Liver (tissue), 9 donors: ENCODE data around the gene GANC. TPM values are rescaled to one million over a fixed set of nuclear protein-coding genes. Genes with fewer than 3 reads are reported as not detected.

ENCODE experiments used
- DNase-seq: peaks from one replicate; pipeline ENCODE4 v3.0.0-alpha.2; 2017; ENCODE audit warnings: low spot score
- H3K27ac ChIP-seq, 2 donors: one replicate each; pipeline ENCODE4 v1.7.0; 2013; ENCODE audit warnings: inconsistent platforms in 2 of 2, low read length in 2 of 2, control low read depth in 1 of 2, low read depth in 1 of 2, mild to moderate bottlenecking in 1 of 2
- H3K27me3 ChIP-seq, 4 donors: one replicate each; pipeline versions ENCODE4 v1.6.1 to v1.7.0; 2013; ENCODE audit warnings: low read length in 3 of 4, inconsistent platforms in 1 of 4, mild to moderate bottlenecking in 1 of 4, moderate library complexity in 1 of 4; ENCODE audit not compliant: control insufficient read depth in 4 of 4, insufficient read depth in 4 of 4
- H3K36me3 ChIP-seq, 4 donors: one replicate each; pipeline versions ENCODE4 v1.6.1 to v1.7.0; 2013; ENCODE audit warnings: low read length in 3 of 4, mild to moderate bottlenecking in 3 of 4, low read depth in 1 of 4, moderate library complexity in 1 of 4; ENCODE audit not compliant: control insufficient read depth in 4 of 4, insufficient read depth in 3 of 4
- H3K4me1 ChIP-seq, 4 donors: one replicate each; pipeline versions ENCODE4 v1.6.1 to v1.7.0; 2013; ENCODE audit warnings: low read length in 3 of 4, mild to moderate bottlenecking in 3 of 4, moderate library complexity in 1 of 4; ENCODE audit not compliant: control insufficient read depth in 4 of 4, insufficient read depth in 4 of 4
- H3K4me3 ChIP-seq, 3 donors: one replicate each; pipeline versions ENCODE4 v1.6.1 to v1.7.0; 2013; ENCODE audit warnings: low read length in 3 of 3, control low read depth in 1 of 3, low read depth in 1 of 3, mild to moderate bottlenecking in 1 of 3
- H3K9ac ChIP-seq, 2 donors: one replicate each; pipeline ENCODE4 v1.7.0; 2013; ENCODE audit warnings: low read length in 2 of 2, mild to moderate bottlenecking in 2 of 2, moderate library complexity in 2 of 2, control low read depth in 1 of 2, low read depth in 1 of 2
- H3K9me3 ChIP-seq, 4 donors: one replicate each; pipeline versions ENCODE4 v1.6.1 to v1.7.0; 2013; ENCODE audit warnings: low read length in 3 of 4; ENCODE audit not compliant: control insufficient read depth in 4 of 4
- EGR1 ChIP-seq, 2 donors: IDR thresholded peaks; 2 replicates each; pipeline ENCODE4 v1.6.1; 2016 to 2018; ENCODE audit warnings: antibody characterized with exemption in 2 of 2, low read depth in 2 of 2
- FOXA1 ChIP-seq: IDR thresholded peaks from 2 replicates; pipeline ENCODE4 v1.6.1; 2016; ENCODE audit warnings: antibody characterized with exemption
- FOXA2 ChIP-seq: IDR thresholded peaks from 2 replicates; pipeline ENCODE4 v1.6.1; 2016; ENCODE audit warnings: antibody characterized with exemption
- GABPA ChIP-seq, 2 donors: IDR thresholded peaks in 1 of 2; conservative IDR thresholded peaks in 1 of 2; 2 replicates each; pipeline ENCODE4 v1.6.1; 2016; ENCODE audit warnings: antibody characterized with exemption in 2 of 2, mild to moderate bottlenecking in 1 of 2, moderate library complexity in 1 of 2
- HNF4A ChIP-seq, 2 donors: conservative IDR thresholded peaks; 2 replicates each; pipeline ENCODE4 v1.6.1; 2016; ENCODE audit warnings: antibody characterized with exemption in 2 of 2, mild to moderate bottlenecking in 2 of 2
- HNF4G ChIP-seq: IDR thresholded peaks from 2 replicates; pipeline ENCODE4 v1.6.1; 2016; ENCODE audit warnings: antibody characterized with exemption
- JUND ChIP-seq, 2 donors: IDR thresholded peaks; 2 replicates each; pipeline ENCODE4 v1.6.1; 2016; ENCODE audit warnings: antibody characterized with exemption in 2 of 2
- NR2F2 ChIP-seq: IDR thresholded peaks from 2 replicates; pipeline ENCODE4 v1.6.1; 2016; ENCODE audit warnings: antibody characterized with exemption
- RAD21 ChIP-seq, 2 donors: IDR thresholded peaks; 2 replicates each; pipeline ENCODE4 v1.6.1; 2016; ENCODE audit warnings: antibody characterized with exemption in 2 of 2, mild to moderate bottlenecking in 2 of 2
- RXRA ChIP-seq, 2 donors: IDR thresholded peaks; 2 replicates each; pipeline ENCODE4 v1.6.1; 2017 to 2018; ENCODE audit warnings: antibody characterized with exemption in 2 of 2, mild to moderate bottlenecking in 1 of 2
- SP1 ChIP-seq: IDR thresholded peaks from 2 replicates; pipeline ENCODE4 v1.6.1; 2018; ENCODE audit warnings: antibody characterized with exemption, mild to moderate bottlenecking
- TAF1 ChIP-seq: conservative IDR thresholded peaks from 2 replicates; pipeline ENCODE4 v1.6.1; 2016; ENCODE audit warnings: antibody characterized with exemption, mild to moderate bottlenecking
- YY1 ChIP-seq: IDR thresholded peaks from 2 replicates; pipeline ENCODE4 v1.6.1; 2016; ENCODE audit warnings: antibody characterized with exemption, mild to moderate bottlenecking
- ZBTB33 ChIP-seq: IDR thresholded peaks from 2 replicates; pipeline ENCODE4 v1.6.1; 2016; ENCODE audit warnings: antibody characterized with exemption
- WGBS: extraction: QIAGEN DNeasy Blood & Tissue Kit; methylation state at CpG from one replicate; pipeline ENCODE4 v1.1.7; 2013; 5-methylcytosine and 5-hydroxymethylcytosine counted together
- polyA plus RNA-seq, 2 donors: library from polyadenylated mRNA; stranded (reverse) in 1 of 2; unstranded in 1 of 2; fragments of 200-250 nt in 1 of 2; fragments of >200 nt in 1 of 2; fragmentation: Nextera tagmentation in 1 of 2; extraction: Ambion mirVana in 1 of 2; gene quantifications; one replicate each; pipeline versions ENCODE4 v1.2.1 to v1.2.3, GENCODE V29; 2013 to 2015
- total RNA-seq, 2 donors: library from RNA; depleted of rRNA; stranded (reverse); fragments of >200 nt; gene quantifications; one replicate each; pipeline ENCODE4 v1.2.3, GENCODE V29; 2014
- TF ChIP-seq, protein P1 (sequence below): IDR thresholded peaks from 2 replicates; pipeline ENCODE4 v1.6.1; 2016; ENCODE audit warnings: antibody characterized with exemption
- TF ChIP-seq, protein P2 (sequence below): fragments of 150-350 bp; IDR thresholded peaks from 2 replicates; pipeline ENCODE4 v1.5.1; 2017; ENCODE audit warnings: improper control_type of control experiment, low read depth, low read length; ENCODE audit not compliant: missing input control
- TF ChIP-seq, protein P3 (sequence below): IDR thresholded peaks from 2 replicates; pipeline ENCODE4 v1.6.1; 2016; ENCODE audit warnings: antibody characterized with exemption
- TF ChIP-seq, protein P4 (sequence below): IDR thresholded peaks from 2 replicates; pipeline ENCODE4 v1.6.1; 2016; ENCODE audit warnings: antibody characterized with exemption, mild to moderate bottlenecking
- donor health status: healthy.
- donor health status: healthy.
- donor health status: healthy.
- donor health status: healthy.
- donor health status: healthy.

Gene GANC
- total and polyA plus RNA-seq, 4 donors = 4.8 to 28.9 (median 10.9) TPM

- no peak overlapping the region for H3K9ac ChIP-seq
- no peak overlapping the region for H3K4me3 ChIP-seq
- no peaks in the 10 kb centered on the region for H3K4me1 ChIP-seq
- TF ChIP-seq, protein P1, sequence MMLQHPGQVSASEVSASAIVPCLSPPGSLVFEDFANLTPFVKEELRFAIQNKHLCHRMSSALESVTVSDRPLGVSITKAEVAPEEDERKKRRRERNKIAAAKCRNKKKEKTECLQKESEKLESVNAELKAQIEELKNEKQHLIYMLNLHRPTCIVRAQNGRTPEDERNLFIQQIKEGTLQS = no peak
- TF ChIP-seq RXRA (IDR thresholded peaks at IDR 0.05) = no peak
- TF ChIP-seq NR2F2 = no peak
- TF ChIP-seq GABPA (IDR thresholded peaks at IDR 0.05 in 1 of 2, conservative IDR thresholded peaks at IDR 0.05 in 1 of 2) = no peak
- no peak for TF ChIP-seq HNF4G
- TF ChIP-seq SP1 = no peak
- TF ChIP-seq, protein P2, sequence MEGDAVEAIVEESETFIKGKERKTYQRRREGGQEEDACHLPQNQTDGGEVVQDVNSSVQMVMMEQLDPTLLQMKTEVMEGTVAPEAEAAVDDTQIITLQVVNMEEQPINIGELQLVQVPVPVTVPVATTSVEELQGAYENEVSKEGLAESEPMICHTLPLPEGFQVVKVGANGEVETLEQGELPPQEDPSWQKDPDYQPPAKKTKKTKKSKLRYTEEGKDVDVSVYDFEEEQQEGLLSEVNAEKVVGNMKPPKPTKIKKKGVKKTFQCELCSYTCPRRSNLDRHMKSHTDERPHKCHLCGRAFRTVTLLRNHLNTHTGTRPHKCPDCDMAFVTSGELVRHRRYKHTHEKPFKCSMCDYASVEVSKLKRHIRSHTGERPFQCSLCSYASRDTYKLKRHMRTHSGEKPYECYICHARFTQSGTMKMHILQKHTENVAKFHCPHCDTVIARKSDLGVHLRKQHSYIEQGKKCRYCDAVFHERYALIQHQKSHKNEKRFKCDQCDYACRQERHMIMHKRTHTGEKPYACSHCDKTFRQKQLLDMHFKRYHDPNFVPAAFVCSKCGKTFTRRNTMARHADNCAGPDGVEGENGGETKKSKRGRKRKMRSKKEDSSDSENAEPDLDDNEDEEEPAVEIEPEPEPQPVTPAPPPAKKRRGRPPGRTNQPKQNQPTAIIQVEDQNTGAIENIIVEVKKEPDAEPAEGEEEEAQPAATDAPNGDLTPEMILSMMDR = no peak
- TF ChIP-seq, protein P3, sequence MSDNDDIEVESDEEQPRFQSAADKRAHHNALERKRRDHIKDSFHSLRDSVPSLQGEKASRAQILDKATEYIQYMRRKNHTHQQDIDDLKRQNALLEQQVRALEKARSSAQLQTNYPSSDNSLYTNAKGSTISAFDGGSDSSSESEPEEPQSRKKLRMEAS = no peak
- no peak for TF ChIP-seq HNF4A (conservative IDR thresholded peaks at IDR 0.05)
- no peak for TF ChIP-seq JUND (IDR thresholded peaks at IDR 0.05)
- TF ChIP-seq FOXA2 = no peak
- no peak for TF ChIP-seq RAD21 (IDR thresholded peaks at IDR 0.05)
- TF ChIP-seq TAF1 = no peak
- no peak for TF ChIP-seq ZBTB33
- TF ChIP-seq FOXA1 = no peak
- no peaks in the 10 kb centered on the region for H3K9me3 ChIP-seq
- WGBS = 96% methylated on average over 5 of the region's 5 CpGs
- no peak for DNase-seq
- peaks cover 0 to 3% (median 1%) of the 10 kb centered on the region in 4 donors for H3K36me3 ChIP-seq
- H3K27ac ChIP-seq = no peak overlapping the region
- H3K27me3 ChIP-seq = no peaks in the 10 kb centered on the region
Observed at GRCh38 chr15:42365921-42366550, 93.0 kb downstream of the GANC start.

DNA sequence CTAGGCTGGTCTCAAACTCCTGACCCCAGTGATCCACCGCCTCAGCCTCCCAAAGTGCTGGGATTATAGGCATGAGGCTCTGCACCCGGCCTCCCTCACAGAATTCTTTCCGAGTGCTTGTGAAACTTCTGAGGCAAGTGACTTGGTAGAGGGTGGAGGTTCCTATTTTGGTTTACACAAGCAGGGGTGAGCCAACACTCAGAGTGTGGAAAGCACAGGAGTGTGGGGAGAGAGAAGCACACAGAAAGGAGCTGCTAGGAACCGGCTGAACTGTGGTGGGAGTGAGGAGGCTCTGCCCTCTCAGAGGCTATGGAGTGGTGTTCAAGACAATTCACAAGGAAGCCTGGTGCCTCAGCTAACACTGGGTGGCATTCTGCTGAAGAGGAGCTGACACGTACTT, 94.0 kb downstream of the GANC start:
- H3K36me3 ChIP-seq = no peaks in the 10 kb centered on the region
- no peak overlapping the region for H3K27ac ChIP-seq
- no peak overlapping the region for H3K4me3 ChIP-seq
- 79% methylated on average over 5 of the region's 5 CpGs for WGBS
- DNase-seq = no peak
- H3K9ac ChIP-seq = no peak overlapping the region
- TF ChIP-seq, protein P1 = no peak
- TF ChIP-seq RAD21 (IDR thresholded peaks at IDR 0.05) = no peak
- TF ChIP-seq GABPA (IDR thresholded peaks at IDR 0.05 in 1 of 2, conservative IDR thresholded peaks at IDR 0.05 in 1 of 2) = no peak
- TF ChIP-seq TAF1 = no peak
- no peak for TF ChIP-seq RXRA (IDR thresholded peaks at IDR 0.05)
- TF ChIP-seq YY1 = no peak
- TF ChIP-seq, protein P3 = no peak
- TF ChIP-seq HNF4G = no peak
- TF ChIP-seq, protein P4, sequence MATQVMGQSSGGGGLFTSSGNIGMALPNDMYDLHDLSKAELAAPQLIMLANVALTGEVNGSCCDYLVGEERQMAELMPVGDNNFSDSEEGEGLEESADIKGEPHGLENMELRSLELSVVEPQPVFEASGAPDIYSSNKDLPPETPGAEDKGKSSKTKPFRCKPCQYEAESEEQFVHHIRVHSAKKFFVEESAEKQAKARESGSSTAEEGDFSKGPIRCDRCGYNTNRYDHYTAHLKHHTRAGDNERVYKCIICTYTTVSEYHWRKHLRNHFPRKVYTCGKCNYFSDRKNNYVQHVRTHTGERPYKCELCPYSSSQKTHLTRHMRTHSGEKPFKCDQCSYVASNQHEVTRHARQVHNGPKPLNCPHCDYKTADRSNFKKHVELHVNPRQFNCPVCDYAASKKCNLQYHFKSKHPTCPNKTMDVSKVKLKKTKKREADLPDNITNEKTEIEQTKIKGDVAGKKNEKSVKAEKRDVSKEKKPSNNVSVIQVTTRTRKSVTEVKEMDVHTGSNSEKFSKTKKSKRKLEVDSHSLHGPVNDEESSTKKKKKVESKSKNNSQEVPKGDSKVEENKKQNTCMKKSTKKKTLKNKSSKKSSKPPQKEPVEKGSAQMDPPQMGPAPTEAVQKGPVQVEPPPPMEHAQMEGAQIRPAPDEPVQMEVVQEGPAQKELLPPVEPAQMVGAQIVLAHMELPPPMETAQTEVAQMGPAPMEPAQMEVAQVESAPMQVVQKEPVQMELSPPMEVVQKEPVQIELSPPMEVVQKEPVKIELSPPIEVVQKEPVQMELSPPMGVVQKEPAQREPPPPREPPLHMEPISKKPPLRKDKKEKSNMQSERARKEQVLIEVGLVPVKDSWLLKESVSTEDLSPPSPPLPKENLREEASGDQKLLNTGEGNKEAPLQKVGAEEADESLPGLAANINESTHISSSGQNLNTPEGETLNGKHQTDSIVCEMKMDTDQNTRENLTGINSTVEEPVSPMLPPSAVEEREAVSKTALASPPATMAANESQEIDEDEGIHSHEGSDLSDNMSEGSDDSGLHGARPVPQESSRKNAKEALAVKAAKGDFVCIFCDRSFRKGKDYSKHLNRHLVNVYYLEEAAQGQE = no peak
- no peak for TF ChIP-seq FOXA2
- TF ChIP-seq EGR1 (IDR thresholded peaks at IDR 0.05; ENCODE audit: low read depth in 2 of 2) = no peak
- TF ChIP-seq, protein P2 = no peak
- no peaks in the 10 kb centered on the region for H3K27me3 ChIP-seq
- no peaks in the 10 kb centered on the region for H3K9me3 ChIP-seq
- no peaks in the 10 kb centered on the region for H3K4me1 ChIP-seq
